OCI-LY3 (cell line): ENCODE measurements around the gene TSPAN1.

Experiments
- H2AFZ ChIP-seq: fragments of 200-600, 300-600 bp; shearing (Covaris generic); 2 replicates; pipeline ENCODE4 v1.6.0; 2014; ENCODE audit warnings: antibody characterized with exemption, low read depth, low read length
- H3K27ac ChIP-seq: fragments of 200-600, 300-600 bp; sonication (generic); 2 replicates; pipeline ENCODE4 v1.5.1; 2014; ENCODE audit warnings: mild to moderate bottlenecking, low read length, moderate library complexity, mixed read lengths
- H3K27me3 ChIP-seq: fragments of 200-600, 300-600 bp; sonication (generic); 2 replicates; pipeline ENCODE4 v1.6.1; 2014; ENCODE audit warnings: low read depth, low read length, mixed read lengths
- H3K36me3 ChIP-seq: fragments of 200-600, 300-600 bp; sonication (generic); replicated peaks from 2 replicates; pipeline ENCODE3; 2014; ENCODE audit warnings: low read depth, low read length, mixed read lengths
- H3K4me1 ChIP-seq: fragments of 300-600, 200-600 bp; sonication (generic); 2 replicates; pipeline ENCODE4 v1.6.1; 2014; ENCODE audit warnings: low read length, mixed read lengths
- H3K4me2 ChIP-seq: fragments of 200-600, 300-600 bp; sonication (generic); 2 replicates; pipeline ENCODE4 v1.6.1; 2014; ENCODE audit warnings: low read length, mixed read lengths
- H3K4me3 ChIP-seq: fragments of 300-600, 200-600 bp; sonication (generic); 2 replicates; pipeline ENCODE4 v1.5.1; 2014; ENCODE audit warnings: antibody characterized with exemption, mild to moderate bottlenecking, low read length, moderate library complexity
- H3K79me2 ChIP-seq: fragments of 300-600, 200-600 bp; shearing (Covaris generic); 2 replicates; pipeline ENCODE4 v1.6.1; 2014; ENCODE audit warnings: mild to moderate bottlenecking, low read length, mixed read lengths
- H3K9ac ChIP-seq: fragments of 300-600, 200-600 bp; shearing (Covaris generic); 2 replicates; pipeline ENCODE4 v1.6.0; 2014; ENCODE audit warnings: mild to moderate bottlenecking, low read length, moderate library complexity
- H3K9me3 ChIP-seq: fragments of 200-600, 300-600 bp; shearing (Covaris generic); 2 replicates; pipeline ENCODE4 v1.6.1; 2014; ENCODE audit warnings: low read length, mixed read lengths; ENCODE audit not compliant: insufficient read depth
- H4K20me1 ChIP-seq: fragments of 200-600, 300-600 bp; sonication (generic); 2 replicates; pipeline ENCODE4 v1.6.1; 2016; ENCODE audit warnings: low read length, mixed read lengths; ENCODE audit not compliant: insufficient read depth
- EZH2phosphoT487 ChIP-seq: fragments of 200-600 bp; shearing (Covaris generic); IDR thresholded peaks from 2 replicates; pipeline ENCODE4 v1.6.1; 2018; ENCODE audit warnings: antibody characterized with exemption, mixed run types, low read depth
- TF ChIP-seq, protein P1 (sequence below): fragments of 200-600, 300-600 bp; sonication (generic); IDR thresholded peaks from 2 replicates; pipeline ENCODE4 v1.5.1; 2014; ENCODE audit warnings: antibody characterized with exemption, low read length, low read depth

The TSPAN1 gene

DNA sequence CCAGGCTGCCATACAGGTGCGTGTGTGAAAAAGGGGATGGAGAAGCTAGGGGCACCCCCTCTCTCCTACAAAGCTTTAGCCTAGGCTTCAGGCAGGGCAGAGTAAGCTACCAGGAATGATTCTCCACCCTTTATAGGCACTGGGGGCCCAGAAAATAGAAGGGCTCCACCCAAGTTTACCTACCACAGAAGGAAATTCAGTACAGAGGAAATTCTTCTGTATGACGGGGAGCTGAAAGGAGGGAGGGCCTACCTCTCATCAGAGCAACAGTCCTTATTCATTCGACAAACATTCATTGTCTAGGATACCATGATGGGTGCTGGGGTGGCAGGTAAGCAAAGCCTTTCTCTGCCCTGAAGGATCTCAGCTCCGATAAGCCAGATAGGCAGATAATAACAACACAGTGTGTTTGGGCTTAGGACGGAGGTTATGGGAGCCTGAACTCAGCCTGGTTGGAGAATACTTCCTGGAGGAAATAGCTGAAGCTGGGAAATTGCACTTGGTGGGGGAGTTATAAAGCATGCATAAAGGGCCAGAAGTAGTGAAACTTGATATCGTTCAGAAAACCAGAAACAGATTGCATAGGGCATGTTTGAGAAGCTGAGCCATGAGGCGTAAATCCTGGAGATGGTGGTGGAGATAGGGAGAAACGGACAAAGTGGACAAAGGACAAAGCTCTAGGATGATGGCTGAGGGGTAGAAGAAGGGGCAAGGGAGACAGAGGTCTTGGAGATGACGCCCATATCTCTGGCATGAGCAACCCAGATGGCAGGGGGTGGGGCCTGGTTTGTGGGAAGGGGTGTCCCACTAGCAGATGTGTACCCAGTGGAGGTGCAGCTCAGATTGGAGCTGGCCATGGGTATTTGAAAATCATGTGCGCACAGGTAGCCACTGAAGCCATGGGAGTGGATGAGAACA lies 6.7 kb downstream of the TSPAN1 start:
- H3K4me3 ChIP-seq = no peak overlapping the region
- H3K4me2 ChIP-seq = no peak overlapping the region
- no peak overlapping the region for H3K27ac ChIP-seq

DNA sequence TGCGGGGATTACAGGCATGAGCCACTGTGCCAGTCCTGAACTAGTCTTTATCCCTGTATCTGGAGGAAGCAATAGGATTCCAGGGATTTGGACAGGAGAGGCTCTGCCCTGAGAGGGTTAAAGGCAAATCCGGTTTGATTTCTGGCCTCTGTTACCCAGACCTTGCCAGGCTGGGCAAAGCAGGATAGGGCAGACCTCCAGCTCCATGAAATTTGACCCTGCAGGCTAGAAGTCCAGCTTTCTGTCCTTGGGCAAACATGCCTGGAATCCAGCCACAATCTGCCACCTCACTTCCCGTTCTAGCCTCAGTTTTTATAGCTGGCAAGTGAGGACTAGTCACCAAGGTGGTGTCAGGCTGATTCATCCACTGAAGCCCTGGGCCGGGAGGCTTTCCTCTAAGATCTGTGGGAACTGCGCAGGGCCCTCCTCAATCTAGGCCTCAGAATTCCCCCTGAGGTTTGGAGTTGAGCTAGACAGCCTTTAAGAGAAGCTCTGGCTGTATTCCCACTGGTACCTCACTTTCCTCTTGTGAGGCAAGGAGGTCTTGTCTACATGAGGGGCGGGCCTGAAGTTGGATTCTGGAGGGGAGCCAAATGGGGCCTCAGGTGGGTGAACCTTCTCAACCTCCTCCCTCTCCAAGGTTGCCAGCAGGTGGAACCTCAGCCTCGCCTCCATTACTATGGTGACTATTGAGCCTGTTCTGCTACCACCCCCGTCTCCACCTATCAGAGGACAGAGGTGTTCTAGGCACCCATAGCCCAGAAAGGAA lies 8.4 kb downstream of the TSPAN1 start:
- no peaks in the 10 kb centered on the region for H3K27me3 ChIP-seq
- H3K27ac ChIP-seq = no peak overlapping the region
- no peaks in the 10 kb centered on the region for H3K36me3 ChIP-seq
- H3K4me2 ChIP-seq = no peak overlapping the region
- H3K9me3 ChIP-seq = no peaks in the 10 kb centered on the region
- TF ChIP-seq, protein P1, sequence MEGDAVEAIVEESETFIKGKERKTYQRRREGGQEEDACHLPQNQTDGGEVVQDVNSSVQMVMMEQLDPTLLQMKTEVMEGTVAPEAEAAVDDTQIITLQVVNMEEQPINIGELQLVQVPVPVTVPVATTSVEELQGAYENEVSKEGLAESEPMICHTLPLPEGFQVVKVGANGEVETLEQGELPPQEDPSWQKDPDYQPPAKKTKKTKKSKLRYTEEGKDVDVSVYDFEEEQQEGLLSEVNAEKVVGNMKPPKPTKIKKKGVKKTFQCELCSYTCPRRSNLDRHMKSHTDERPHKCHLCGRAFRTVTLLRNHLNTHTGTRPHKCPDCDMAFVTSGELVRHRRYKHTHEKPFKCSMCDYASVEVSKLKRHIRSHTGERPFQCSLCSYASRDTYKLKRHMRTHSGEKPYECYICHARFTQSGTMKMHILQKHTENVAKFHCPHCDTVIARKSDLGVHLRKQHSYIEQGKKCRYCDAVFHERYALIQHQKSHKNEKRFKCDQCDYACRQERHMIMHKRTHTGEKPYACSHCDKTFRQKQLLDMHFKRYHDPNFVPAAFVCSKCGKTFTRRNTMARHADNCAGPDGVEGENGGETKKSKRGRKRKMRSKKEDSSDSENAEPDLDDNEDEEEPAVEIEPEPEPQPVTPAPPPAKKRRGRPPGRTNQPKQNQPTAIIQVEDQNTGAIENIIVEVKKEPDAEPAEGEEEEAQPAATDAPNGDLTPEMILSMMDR = no peak
- TF ChIP-seq EZH2phosphoT487 = no peak
- H3K4me3 ChIP-seq = no peak overlapping the region
- H4K20me1 ChIP-seq = no peaks in the 10 kb centered on the region
- H3K79me2 ChIP-seq = no peaks in the 10 kb centered on the region
- peaks cover 8% of the 10 kb centered on the region; the same call in 1 of the 2 replicates for H3K4me1 ChIP-seq
- H3K9ac ChIP-seq = no peak overlapping the region
- H2AFZ ChIP-seq = no peak overlapping the region

More for the DNA sequence above, 6.7 kb downstream of the TSPAN1 start:
- H2AFZ ChIP-seq = no peak overlapping the region
- no peaks in the 10 kb centered on the region for H3K36me3 ChIP-seq
- TF ChIP-seq, protein P1 = no peak
- no peak for TF ChIP-seq EZH2phosphoT487
- H3K9me3 ChIP-seq = no peaks in the 10 kb centered on the region
- no peaks in the 10 kb centered on the region for H3K79me2 ChIP-seq
- no peaks in the 10 kb centered on the region for H3K27me3 ChIP-seq
- peaks cover 8% of the 10 kb centered on the region; the same call in 1 of the 2 replicates for H3K4me1 ChIP-seq
- H3K9ac ChIP-seq = no peak overlapping the region
- H4K20me1 ChIP-seq = no peaks in the 10 kb centered on the region

DNA sequence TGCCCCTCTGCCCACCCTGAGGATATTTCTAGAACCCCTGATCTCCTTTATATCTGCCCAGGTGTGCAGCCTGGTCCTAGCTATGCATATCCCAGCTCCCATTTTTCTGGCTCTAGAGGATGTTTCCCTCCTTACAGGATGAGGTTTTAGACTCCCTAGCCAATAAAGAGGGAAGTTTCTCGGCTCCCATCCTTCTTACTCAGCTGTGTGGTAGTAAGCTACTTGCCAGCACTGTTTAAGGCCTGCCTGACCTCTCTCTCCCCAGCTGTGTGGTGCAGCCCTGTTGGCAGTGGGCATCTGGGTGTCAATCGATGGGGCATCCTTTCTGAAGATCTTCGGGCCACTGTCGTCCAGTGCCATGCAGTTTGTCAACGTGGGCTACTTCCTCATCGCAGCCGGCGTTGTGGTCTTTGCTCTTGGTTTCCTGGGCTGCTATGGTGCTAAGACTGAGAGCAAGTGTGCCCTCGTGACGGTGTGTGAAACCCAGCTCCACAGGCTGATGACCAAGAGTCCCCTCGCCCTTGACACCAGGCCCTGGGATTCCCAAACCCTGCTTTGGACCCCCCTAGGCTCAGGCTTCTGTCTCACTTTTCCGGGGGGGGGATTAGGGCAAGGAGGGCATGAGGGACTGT lies 9.2 kb downstream of the TSPAN1 start:
- Histone ChIP-seq H3K9ac (no peak overlapping the region), H2AFZ (no peak overlapping the region), H3K4me2 (no peak overlapping the region), H3K27me3 (no peaks in the 10 kb centered on the region), H3K27ac (no peak overlapping the region), H3K4me3 (no peak overlapping the region), H3K4me1 (peaks cover 8% of the 10 kb centered on the region; the same call in 1 of the 2 replicates), H3K9me3 (no peaks in the 10 kb centered on the region), H3K79me2 (no peaks in the 10 kb centered on the region), H3K36me3 (no peaks in the 10 kb centered on the region), H4K20me1 (no peaks in the 10 kb centered on the region)
- TF ChIP-seq, protein P1 = no peak
- TF ChIP-seq EZH2phosphoT487 = no peak
